Measurements from ENCODE around the gene GPR4. TPM values are rescaled to one million over a fixed set of nuclear protein-coding genes. Genes with fewer than 3 reads are reported as not detected.

GPR4 gene
- total RNA-seq, 1 experiment from 2014 or later: 0.48 TPM

DNA sequence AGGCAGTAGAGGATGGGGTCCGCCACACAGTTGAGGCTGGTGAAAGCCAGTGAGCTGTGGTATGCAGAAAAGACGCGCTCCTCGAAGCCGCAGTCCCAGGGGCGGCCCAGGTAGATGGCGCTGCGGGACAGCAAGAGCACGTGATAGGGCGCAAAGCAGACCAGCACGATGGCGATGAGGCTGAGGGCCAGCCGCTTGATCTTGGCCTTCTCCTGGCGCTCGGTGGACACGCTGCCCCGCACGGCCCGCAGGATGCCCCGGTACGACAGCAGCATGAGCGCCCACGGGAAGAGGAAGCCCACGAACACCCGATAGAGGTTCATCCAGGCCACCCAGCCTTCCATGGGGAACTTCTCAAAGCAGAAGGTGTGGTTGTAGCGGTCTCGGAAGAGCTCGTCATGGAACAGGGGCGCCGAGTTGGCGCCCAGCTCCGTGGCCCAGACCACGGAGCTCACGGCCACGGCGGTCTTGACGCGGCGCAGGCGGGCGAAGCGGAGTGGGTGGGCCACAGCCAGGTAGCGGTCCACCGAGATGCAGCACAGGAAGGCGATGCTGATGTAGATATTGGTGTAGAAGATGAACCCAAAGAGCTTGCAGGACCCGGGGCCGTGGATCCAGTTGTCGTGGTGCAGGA is 10.9 kb downstream of the GPR4 start:
- CTCF ChIA-PET: interaction anchor here (0.5 to 2.6 kb wide), 31 partner anchors 8 to 407 kb away, joined by 3 to 86 read pairs (median 4); partner anchors contain the start of genes GIPR, QPCTL and SNRPD2
- DNase-seq (ENCODE audit: low spot score) (peak; percentile 84), ATAC-seq (peak; percentile 95)
- Mint-ChIP-seq H3K27me3 (ENCODE audit: low read depth) (peaks cover 60% of the 10 kb centered on the region), H3K9me3 (no peaks in the 10 kb centered on the region), H3K27ac (no peak overlapping the region), H3K4me3 (no peak overlapping the region), H3K36me3 (no peaks in the 10 kb centered on the region), H3K4me1 (peaks cover 6% of the 10 kb centered on the region)
- POLR2A ChIA-PET: interaction anchor here (1.0 to 1.2 kb wide), 3 partner anchors 24 to 51 kb away, joined by 3 to 8 read pairs (median 3); partner anchors contain the start of gene EML2
- TF ChIP-seq GABPB1 (CRISPR knock-in tag; IDR thresholded peaks at IDR 0.05): 0 out of 2 replicates have a peak, but pooled peaks have one; percentile 25
- TF ChIP-seq NFE2L1 (CRISPR knock-in tag; IDR thresholded peaks at IDR 0.05): peak; percentile 92; the same call in 1 of the 2 replicates
- no peak for TF ChIP-seq ZNF425 (CRISPR knock-in tag; conservative IDR thresholded peaks at IDR 0.05)
- no peak for TF ChIP-seq JUN (CRISPR knock-in tag; IDR thresholded peaks at IDR 0.05)
- no peak for TF ChIP-seq GRHL2 (CRISPR knock-in tag; IDR thresholded peaks at IDR 0.05; ENCODE audit: insufficient replicate concordance, severe bottlenecking)
- TF ChIP-seq RORB (CRISPR knock-in tag; IDR thresholded peaks at IDR 0.05): no peak
- TF ChIP-seq ZSCAN18 (CRISPR knock-in tag; IDR thresholded peaks at IDR 0.05): no peak
- no peak for TF ChIP-seq NR1H2 (CRISPR knock-in tag; IDR thresholded peaks at IDR 0.05)
- TF ChIP-seq FOXK1 (CRISPR knock-in tag; IDR thresholded peaks at IDR 0.05): peak; percentile 84
- no peak for TF ChIP-seq HMGA2 (CRISPR knock-in tag; IDR thresholded peaks at IDR 0.05)
- TF ChIP-seq, protein P1, sequence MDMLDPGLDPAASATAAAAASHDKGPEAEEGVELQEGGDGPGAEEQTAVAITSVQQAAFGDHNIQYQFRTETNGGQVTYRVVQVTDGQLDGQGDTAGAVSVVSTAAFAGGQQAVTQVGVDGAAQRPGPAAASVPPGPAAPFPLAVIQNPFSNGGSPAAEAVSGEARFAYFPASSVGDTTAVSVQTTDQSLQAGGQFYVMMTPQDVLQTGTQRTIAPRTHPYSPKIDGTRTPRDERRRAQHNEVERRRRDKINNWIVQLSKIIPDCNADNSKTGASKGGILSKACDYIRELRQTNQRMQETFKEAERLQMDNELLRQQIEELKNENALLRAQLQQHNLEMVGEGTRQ (CRISPR knock-in tag; IDR thresholded peaks at IDR 0.05): peak; percentile 91
- no peak for TF ChIP-seq CREM (CRISPR knock-in tag; IDR thresholded peaks at IDR 0.05)
- TF ChIP-seq, protein P2, sequence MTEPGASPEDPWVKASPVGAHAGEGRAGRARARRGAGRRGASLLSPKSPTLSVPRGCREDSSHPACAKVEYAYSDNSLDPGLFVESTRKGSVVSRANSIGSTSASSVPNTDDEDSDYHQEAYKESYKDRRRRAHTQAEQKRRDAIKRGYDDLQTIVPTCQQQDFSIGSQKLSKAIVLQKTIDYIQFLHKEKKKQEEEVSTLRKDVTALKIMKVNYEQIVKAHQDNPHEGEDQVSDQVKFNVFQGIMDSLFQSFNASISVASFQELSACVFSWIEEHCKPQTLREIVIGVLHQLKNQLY (CRISPR knock-in tag; IDR thresholded peaks at IDR 0.05): no peak
- TF ChIP-seq ZNF263 (CRISPR knock-in tag; IDR thresholded peaks at IDR 0.05; ENCODE audit: low read depth): no peak
- TF ChIP-seq IRF2 (CRISPR knock-in tag; IDR thresholded peaks at IDR 0.05; ENCODE audit: borderline replicate concordance, low read depth): no peak
- TF ChIP-seq SOX15 (CRISPR knock-in tag; IDR thresholded peaks at IDR 0.05): no peak
- TF ChIP-seq TEAD1 (CRISPR knock-in tag; IDR thresholded peaks at IDR 0.05): peak; percentile 89
- TF ChIP-seq, protein P3, sequence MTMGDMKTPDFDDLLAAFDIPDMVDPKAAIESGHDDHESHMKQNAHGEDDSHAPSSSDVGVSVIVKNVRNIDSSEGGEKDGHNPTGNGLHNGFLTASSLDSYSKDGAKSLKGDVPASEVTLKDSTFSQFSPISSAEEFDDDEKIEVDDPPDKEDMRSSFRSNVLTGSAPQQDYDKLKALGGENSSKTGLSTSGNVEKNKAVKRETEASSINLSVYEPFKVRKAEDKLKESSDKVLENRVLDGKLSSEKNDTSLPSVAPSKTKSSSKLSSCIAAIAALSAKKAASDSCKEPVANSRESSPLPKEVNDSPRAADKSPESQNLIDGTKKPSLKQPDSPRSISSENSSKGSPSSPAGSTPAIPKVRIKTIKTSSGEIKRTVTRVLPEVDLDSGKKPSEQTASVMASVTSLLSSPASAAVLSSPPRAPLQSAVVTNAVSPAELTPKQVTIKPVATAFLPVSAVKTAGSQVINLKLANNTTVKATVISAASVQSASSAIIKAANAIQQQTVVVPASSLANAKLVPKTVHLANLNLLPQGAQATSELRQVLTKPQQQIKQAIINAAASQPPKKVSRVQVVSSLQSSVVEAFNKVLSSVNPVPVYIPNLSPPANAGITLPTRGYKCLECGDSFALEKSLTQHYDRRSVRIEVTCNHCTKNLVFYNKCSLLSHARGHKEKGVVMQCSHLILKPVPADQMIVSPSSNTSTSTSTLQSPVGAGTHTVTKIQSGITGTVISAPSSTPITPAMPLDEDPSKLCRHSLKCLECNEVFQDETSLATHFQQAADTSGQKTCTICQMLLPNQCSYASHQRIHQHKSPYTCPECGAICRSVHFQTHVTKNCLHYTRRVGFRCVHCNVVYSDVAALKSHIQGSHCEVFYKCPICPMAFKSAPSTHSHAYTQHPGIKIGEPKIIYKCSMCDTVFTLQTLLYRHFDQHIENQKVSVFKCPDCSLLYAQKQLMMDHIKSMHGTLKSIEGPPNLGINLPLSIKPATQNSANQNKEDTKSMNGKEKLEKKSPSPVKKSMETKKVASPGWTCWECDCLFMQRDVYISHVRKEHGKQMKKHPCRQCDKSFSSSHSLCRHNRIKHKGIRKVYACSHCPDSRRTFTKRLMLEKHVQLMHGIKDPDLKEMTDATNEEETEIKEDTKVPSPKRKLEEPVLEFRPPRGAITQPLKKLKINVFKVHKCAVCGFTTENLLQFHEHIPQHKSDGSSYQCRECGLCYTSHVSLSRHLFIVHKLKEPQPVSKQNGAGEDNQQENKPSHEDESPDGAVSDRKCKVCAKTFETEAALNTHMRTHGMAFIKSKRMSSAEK (CRISPR knock-in tag; IDR thresholded peaks at IDR 0.05; ENCODE audit: borderline replicate concordance): no peak
- peak; percentile 83 for TF ChIP-seq ETV6 (CRISPR knock-in tag; IDR thresholded peaks at IDR 0.05)
- TF ChIP-seq NFATC4 (CRISPR knock-in tag; IDR thresholded peaks at IDR 0.05): no peak
- TF ChIP-seq, protein P4, sequence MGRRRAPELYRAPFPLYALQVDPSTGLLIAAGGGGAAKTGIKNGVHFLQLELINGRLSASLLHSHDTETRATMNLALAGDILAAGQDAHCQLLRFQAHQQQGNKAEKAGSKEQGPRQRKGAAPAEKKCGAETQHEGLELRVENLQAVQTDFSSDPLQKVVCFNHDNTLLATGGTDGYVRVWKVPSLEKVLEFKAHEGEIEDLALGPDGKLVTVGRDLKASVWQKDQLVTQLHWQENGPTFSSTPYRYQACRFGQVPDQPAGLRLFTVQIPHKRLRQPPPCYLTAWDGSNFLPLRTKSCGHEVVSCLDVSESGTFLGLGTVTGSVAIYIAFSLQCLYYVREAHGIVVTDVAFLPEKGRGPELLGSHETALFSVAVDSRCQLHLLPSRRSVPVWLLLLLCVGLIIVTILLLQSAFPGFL (CRISPR knock-in tag; IDR thresholded peaks at IDR 0.05; ENCODE audit: borderline replicate concordance): no peak
- TF ChIP-seq, protein P5, sequence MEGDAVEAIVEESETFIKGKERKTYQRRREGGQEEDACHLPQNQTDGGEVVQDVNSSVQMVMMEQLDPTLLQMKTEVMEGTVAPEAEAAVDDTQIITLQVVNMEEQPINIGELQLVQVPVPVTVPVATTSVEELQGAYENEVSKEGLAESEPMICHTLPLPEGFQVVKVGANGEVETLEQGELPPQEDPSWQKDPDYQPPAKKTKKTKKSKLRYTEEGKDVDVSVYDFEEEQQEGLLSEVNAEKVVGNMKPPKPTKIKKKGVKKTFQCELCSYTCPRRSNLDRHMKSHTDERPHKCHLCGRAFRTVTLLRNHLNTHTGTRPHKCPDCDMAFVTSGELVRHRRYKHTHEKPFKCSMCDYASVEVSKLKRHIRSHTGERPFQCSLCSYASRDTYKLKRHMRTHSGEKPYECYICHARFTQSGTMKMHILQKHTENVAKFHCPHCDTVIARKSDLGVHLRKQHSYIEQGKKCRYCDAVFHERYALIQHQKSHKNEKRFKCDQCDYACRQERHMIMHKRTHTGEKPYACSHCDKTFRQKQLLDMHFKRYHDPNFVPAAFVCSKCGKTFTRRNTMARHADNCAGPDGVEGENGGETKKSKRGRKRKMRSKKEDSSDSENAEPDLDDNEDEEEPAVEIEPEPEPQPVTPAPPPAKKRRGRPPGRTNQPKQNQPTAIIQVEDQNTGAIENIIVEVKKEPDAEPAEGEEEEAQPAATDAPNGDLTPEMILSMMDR (IDR thresholded peaks at IDR 0.05): no peak
- no peak for TF ChIP-seq ERG (CRISPR knock-in tag; IDR thresholded peaks at IDR 0.05)
